IPS-18a (cell line): ENCODE data around the gene LYAR.

Experiments
- H3K27ac ChIP-seq: one replicate; pipeline ENCODE4 v1.5.1; 2013; ENCODE audit warnings: low read length
- H3K27me3 ChIP-seq: one replicate; pipeline ENCODE4 v1.6.1; 2013; ENCODE audit warnings: mild to moderate bottlenecking, low read length; ENCODE audit not compliant: control insufficient read depth, insufficient read depth
- H3K36me3 ChIP-seq: one replicate; pipeline ENCODE4 v1.6.1; 2013; ENCODE audit warnings: low read depth, low read length; ENCODE audit not compliant: control insufficient read depth
- H3K4me1 ChIP-seq: one replicate; pipeline ENCODE4 v1.6.1; 2013; ENCODE audit warnings: low read depth, low read length; ENCODE audit not compliant: control insufficient read depth
- H3K4me3 ChIP-seq: one replicate; pipeline ENCODE4 v1.5.1; 2013; ENCODE audit warnings: low read length
- H3K9ac ChIP-seq: one replicate; pipeline ENCODE4 v1.6.1; 2013; ENCODE audit warnings: mild to moderate bottlenecking, low read length, moderate library complexity
- H3K9me3 ChIP-seq: one replicate; pipeline ENCODE4 v1.6.1; 2013; ENCODE audit warnings: low read depth, low read length; ENCODE audit not compliant: control insufficient read depth

Gene LYAR, protein sequence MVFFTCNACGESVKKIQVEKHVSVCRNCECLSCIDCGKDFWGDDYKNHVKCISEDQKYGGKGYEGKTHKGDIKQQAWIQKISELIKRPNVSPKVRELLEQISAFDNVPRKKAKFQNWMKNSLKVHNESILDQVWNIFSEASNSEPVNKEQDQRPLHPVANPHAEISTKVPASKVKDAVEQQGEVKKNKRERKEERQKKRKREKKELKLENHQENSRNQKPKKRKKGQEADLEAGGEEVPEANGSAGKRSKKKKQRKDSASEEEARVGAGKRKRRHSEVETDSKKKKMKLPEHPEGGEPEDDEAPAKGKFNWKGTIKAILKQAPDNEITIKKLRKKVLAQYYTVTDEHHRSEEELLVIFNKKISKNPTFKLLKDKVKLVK

DNA sequence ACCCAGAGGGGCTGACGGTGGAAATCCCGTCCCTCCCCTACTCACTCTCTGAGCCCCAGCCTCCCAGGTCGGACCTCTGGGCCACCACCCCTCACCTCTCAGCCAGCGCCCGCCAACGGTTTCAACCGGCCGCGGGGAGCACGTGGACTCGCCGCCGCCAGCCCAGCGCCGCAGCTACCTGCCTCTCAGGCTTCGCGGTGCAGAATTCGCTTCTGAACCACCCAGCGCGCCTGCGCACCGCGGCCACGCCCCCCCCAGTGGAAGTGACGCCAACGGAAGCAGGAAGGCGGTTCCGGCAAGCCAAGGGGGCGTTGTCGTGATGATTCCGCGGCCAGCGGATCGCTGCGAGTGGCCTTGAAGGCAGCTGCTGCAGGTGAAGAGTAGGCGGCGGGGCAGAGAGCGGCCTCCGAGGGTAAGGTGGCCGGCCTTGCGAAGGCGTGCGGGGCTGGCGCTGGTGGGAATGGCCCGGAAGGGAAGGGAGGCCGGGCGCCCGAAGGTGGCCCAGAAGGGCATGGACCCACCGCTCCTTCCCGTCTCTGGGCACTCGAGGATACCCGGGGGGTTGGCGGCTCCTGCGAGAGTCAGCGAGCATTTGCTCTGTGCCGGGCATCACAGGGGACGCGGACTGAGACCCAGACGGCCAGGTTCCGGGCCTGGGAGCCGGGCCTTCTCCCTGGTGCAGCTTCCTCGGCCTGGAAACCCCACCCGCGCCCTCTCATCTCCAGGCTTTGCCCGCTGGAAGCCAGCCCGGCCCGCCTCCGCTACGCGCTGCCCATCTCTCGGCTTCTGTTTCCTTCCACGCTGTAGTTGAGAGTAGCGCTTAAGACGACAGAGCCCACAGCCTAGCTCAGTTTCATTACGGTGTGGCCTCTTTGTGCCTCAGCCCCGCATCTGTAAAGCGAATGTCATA, at the start of gene LYAR, which contains the start of gene ZBTB49:
TSS of gene LYAR (minus strand) at position 214 of the 910 bp plus-strand sequence. CDS start 6,412 bp downstream, outside the sequence.
TSS of gene ZBTB49 (plus strand) at position 311 of the 910 bp plus-strand sequence. CDS start 9,695 bp downstream, outside the sequence.
- peaks cover 16% of the 10 kb centered on the region for H3K36me3 ChIP-seq
- peak within 1 kb of the TSS; percentile 88 for H3K9ac ChIP-seq
- peaks cover 10% of the 10 kb centered on the region for H3K4me1 ChIP-seq
- H3K9me3 ChIP-seq: no peaks in the 10 kb centered on the region
- peak within 1 kb of the TSS; percentile 33 for H3K27ac ChIP-seq
- peak within 1 kb of the TSS; percentile 93 for H3K4me3 ChIP-seq
- H3K27me3 ChIP-seq: no peaks in the 10 kb centered on the region

DNA sequence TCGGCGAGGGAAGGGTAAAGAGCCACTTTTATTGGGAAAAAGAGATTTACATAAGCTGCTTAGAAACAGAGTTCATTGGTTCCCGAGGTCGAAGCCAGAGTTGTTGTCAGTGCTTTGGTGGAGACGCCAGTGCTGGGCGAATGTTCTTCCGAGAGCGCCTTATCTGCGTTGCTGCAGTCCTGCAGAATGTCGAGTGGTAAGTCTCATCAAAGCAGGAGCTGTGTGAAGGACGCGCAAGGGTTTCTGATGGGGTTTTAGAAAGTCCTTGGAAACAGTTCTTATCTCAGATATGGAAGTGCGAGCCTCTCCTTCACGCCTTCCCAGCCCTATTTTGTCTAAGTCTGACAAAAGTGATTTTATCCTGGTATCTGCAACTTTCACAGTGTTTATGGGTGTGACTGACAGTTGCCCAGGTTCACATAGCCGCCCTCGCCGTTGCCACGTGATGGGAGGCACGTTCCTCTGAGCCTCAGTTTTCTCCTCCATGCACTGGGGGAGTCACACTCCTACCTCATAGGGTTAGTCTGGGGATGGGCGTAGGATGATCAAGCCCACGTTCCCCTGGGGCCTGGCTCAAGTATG, 49.6 kb upstream of the LYAR start:
- Histone ChIP-seq H3K4me1 (no peaks in the 10 kb centered on the region), H3K27me3 (no peaks in the 10 kb centered on the region), H3K9me3 (no peaks in the 10 kb centered on the region), H3K27ac (no peak overlapping the region), H3K9ac (no peak overlapping the region), H3K36me3 (no peaks in the 10 kb centered on the region), H3K4me3 (no peak overlapping the region)

DNA sequence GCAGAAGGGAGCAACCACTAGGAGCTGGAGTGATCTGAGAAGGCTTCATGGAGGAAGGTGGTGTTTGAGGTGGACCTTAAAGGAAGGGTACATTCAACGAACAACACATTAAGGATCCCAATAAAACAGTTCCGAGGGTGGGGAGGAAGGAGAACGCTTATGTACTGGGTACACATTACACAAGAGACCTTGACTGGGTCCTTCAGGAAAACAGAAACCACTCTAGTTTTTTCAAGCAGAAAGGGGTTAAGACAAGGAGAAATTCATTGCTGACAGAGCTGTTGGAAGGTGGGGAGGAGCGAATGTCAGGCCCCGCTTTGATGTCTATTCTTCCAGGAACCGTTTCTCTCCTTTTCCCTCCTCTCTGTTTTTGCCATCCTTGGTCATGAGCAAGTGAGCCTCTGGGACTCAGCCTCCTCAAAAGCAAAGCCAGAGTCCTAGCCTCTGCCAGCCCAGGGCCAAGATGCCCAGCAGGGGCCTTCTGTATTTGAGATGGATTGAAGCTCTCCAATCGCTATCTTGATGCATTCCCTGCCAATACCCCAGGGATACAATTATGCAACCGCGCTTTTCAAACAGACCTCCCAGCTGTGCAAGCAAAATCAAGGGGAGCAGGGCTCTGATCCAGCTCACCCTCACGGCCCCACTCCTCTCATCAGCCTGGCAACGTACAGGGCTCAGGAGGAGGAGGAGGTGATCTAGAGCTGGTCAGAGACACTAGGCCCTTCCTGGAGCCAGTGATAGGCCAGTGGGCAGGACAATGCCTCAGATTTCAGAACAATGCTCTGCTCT, 48.5 kb upstream of the LYAR start:
- Histone ChIP-seq H3K27me3 (no peaks in the 10 kb centered on the region), H3K9ac (no peak overlapping the region), H3K36me3 (no peaks in the 10 kb centered on the region), H3K4me3 (no peak overlapping the region), H3K27ac (no peak overlapping the region), H3K4me1 (no peaks in the 10 kb centered on the region), H3K9me3 (no peaks in the 10 kb centered on the region)

DNA sequence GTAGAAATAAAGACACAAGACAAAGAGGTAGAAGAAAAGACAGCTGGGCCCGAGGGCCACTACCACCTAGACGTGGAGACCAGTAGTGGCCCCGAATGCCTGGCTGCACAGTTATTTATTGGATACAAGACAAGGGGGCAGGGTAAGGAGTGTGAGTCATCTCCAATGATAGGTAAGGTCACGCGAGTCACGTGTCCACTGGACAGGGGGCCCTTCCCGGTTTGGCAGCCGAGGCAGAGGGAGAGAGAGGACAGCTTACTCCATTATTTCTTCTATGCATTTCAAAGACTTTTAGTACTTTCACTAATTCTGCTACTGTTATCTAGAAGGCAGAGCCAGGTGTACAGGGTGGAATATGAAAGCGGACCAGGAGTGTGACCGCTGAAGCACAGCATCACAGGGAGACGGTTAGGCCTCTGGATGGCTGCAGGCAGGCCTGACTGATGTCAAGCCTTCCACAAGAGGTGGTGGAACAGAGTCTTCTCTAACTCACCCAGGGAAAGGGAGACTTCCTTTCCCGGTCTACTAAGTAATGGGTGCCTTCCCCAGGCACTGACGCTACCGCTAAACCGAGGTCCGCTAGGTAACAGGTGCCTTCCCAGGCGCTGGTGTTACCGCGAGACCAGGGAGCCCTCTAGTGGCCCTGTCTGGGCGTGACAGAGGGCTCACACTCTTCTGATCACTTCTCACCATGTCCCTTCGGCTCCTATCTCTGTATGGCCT, 45.0 kb upstream of the LYAR start:
- no peaks in the 10 kb centered on the region for H3K36me3 ChIP-seq
- H3K27me3 ChIP-seq: no peaks in the 10 kb centered on the region
- H3K9me3 ChIP-seq: no peaks in the 10 kb centered on the region
- H3K4me3 ChIP-seq: no peak overlapping the region
- H3K9ac ChIP-seq: no peak overlapping the region
- no peaks in the 10 kb centered on the region for H3K4me1 ChIP-seq
- no peak overlapping the region for H3K27ac ChIP-seq

DNA sequence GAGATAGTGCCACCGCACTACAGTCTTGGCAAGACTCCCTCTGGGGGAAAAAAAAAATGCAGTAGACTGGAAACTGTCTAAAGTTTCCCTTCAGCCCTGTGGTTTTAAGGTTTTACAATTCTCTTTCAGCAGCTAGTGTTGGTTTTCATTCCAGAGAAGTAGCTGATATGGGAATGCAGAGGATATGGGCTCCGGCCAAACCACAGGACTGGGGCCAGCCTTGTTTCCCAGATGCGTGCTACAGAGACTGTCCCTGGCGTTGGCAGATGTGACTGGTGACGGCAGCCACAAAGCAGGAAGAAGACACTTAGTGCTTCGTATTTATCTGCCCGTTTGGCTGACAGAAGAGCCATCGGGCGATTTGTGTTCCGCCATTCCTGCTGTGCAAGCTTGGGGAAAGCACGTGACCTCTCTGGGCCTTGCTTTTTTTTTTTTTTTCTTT, 43.3 kb upstream of the LYAR start:
- Histone ChIP-seq H3K9me3 (no peaks in the 10 kb centered on the region), H3K27me3 (no peaks in the 10 kb centered on the region), H3K4me1 (no peaks in the 10 kb centered on the region), H3K4me3 (no peak overlapping the region), H3K27ac (no peak overlapping the region), H3K36me3 (no peaks in the 10 kb centered on the region), H3K9ac (no peak overlapping the region)

DNA sequence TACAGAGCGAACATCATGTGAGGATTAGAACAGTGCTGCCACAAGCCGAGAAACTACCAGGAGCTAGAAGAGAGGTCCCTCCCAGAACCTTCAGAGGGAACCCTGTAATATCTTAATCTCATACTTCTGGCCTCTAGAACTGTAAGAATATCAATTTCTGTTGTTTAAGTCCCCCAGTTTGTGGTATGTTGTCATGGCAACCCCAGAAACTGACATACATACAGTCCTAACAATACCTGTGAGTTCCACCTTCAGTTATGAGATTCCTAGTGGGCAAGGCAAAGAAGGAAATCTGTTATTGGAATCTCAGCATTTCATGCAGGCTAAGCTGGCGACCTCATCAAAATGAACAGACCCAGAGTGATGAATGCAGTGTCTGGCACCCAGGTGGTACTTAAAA, 42.6 kb upstream of the LYAR start:
- no peak overlapping the region for H3K27ac ChIP-seq
- H3K4me1 ChIP-seq: no peaks in the 10 kb centered on the region
- H3K9ac ChIP-seq: no peak overlapping the region
- no peaks in the 10 kb centered on the region for H3K27me3 ChIP-seq
- no peaks in the 10 kb centered on the region for H3K9me3 ChIP-seq
- H3K36me3 ChIP-seq: no peaks in the 10 kb centered on the region
- H3K4me3 ChIP-seq: no peak overlapping the region

DNA sequence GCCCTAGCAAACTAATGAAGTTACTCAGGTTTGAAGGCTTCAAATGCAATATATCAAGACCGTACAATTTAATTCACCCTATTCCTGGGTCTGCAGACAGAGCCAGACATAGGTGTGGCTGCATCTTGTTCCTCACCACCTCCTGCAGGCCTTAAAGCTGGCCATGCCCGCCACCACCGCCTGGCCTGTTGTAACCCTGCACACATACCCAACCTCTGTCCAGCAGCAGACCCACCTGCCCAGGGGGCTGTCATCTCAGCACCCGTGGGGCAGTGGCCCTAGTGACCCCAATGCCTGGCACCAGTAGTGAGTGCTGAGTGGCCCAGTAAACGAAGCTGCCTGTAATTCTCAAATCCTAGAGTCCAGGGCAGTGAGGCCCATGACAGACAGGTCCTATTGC, 40.8 kb upstream of the LYAR start:
- H3K27me3 ChIP-seq: no peaks in the 10 kb centered on the region
- H3K36me3 ChIP-seq: no peaks in the 10 kb centered on the region
- no peaks in the 10 kb centered on the region for H3K4me1 ChIP-seq
- H3K9me3 ChIP-seq: no peaks in the 10 kb centered on the region
- H3K9ac ChIP-seq: no peak overlapping the region
- no peak overlapping the region for H3K4me3 ChIP-seq
- H3K27ac ChIP-seq: no peak overlapping the region

DNA sequence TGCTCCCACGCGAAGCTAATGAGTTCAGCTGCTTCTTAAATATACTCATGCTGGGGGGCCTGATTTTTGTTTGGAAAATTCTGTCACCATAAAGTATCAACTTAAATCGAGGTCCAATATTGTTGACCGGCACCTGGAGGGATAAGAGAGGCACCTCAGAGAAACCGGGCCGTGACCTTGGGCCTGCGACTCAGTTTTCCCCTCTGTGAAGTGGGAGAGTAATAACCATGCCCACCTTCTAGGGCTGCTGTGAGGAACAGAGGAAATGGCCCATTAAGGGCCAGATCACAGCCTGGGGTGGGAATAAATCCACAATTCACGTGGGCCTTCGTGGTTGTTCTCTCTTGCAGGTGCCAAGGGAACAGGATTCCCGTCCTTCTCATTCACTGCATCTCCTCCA, 39.5 kb upstream of the LYAR start:
- H3K9me3 ChIP-seq: no peaks in the 10 kb centered on the region
- no peak overlapping the region for H3K27ac ChIP-seq
- H3K4me3 ChIP-seq: no peak overlapping the region
- no peaks in the 10 kb centered on the region for H3K4me1 ChIP-seq
- H3K27me3 ChIP-seq: no peaks in the 10 kb centered on the region
- no peaks in the 10 kb centered on the region for H3K36me3 ChIP-seq
- no peak overlapping the region for H3K9ac ChIP-seq

DNA sequence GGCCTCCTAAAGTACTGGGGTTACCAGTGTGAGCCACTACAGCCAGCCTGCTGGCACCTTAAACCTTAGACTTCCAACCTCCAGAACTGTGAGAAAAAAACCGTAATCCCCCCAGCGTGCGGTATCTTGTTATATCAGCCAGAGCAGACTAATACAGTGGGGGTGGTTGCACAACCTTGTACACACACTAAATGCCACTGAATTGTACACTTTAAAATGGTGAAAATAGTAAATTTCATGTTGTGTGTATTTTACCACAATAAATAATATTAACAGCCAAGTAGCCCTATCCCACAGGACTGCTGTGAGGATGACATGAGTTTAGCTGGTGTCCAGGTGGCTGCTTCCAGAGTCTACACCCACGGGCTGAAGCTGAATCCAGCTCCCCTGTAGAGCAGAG, 38.9 kb upstream of the LYAR start:
- H3K4me1 ChIP-seq: peaks cover 3% of the 10 kb centered on the region

DNA sequence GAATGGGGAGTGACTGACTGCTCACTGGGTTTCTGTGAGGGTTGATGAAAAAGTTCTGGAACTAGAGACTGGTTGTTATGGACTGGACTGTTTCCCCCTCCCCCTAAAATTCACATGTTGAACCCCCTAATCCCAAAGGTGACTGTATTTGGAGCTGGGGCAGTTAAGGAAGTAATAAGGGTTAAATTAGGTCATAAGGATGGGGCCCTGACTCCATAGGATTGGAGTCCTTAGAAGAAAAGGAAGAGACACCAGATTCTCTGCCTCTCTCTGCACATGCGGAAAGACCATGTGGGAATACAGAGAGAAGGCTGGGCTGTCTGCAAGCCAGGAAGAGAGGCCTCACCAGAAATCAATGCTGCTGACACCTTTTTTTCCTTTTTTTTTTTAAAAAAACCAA, 38.3 kb upstream of the LYAR start:
- Histone ChIP-seq H3K27me3 (no peaks in the 10 kb centered on the region), H3K4me3 (peak overlapping the region; percentile 7)

More for the DNA sequence above, 38.9 kb upstream of the LYAR start:
- Histone ChIP-seq H3K27me3 (no peaks in the 10 kb centered on the region), H3K4me3 (no peak overlapping the region), H3K9ac (no peak overlapping the region), H3K27ac (no peak overlapping the region), H3K9me3 (no peaks in the 10 kb centered on the region), H3K36me3 (no peaks in the 10 kb centered on the region)

More for the DNA sequence above, 38.3 kb upstream of the LYAR start:
- H3K27ac ChIP-seq: no peak overlapping the region
- no peaks in the 10 kb centered on the region for H3K9me3 ChIP-seq
- H3K36me3 ChIP-seq: no peaks in the 10 kb centered on the region
- H3K9ac ChIP-seq: no peak overlapping the region
- peaks cover 3% of the 10 kb centered on the region for H3K4me1 ChIP-seq
